PFSK-1 (cell line): ENCODE results near the gene AFF2.

Experiments
- FOXP2 ChIP-seq: optimal IDR thresholded peaks from 2 replicates; pipeline ENCODE3; 2011; ENCODE audit warnings: borderline replicate concordance, control low read depth, inconsistent platforms; ENCODE audit not compliant: insufficient read depth; ENCODE audit errors: extremely low read length, extremely low read depth
- POLR2AphosphoS5 ChIP-seq: IDR thresholded peaks from 2 replicates; pipeline ENCODE4 v1.6.1; 2012; ENCODE audit warnings: low read depth, mild to moderate bottlenecking, control low read depth, low read length, moderate library complexity
- SIN3A ChIP-seq: IDR thresholded peaks from 2 replicates; pipeline ENCODE4 v1.6.1; 2012; ENCODE audit warnings: mild to moderate bottlenecking, low read length, moderate library complexity, borderline replicate concordance; ENCODE audit not compliant: insufficient read depth
- TAF1 ChIP-seq: IDR thresholded peaks from 2 replicates; pipeline ENCODE4 v1.6.1; 2012; ENCODE audit warnings: low read length, control low read depth, borderline replicate concordance; ENCODE audit not compliant: insufficient read depth
- TF ChIP-seq, protein P1 (sequence below), 2 experiments: IDR thresholded peaks; 2 replicates each; pipeline versions ENCODE4 v1.6.1 to v1.8.0; 2011 to 2012; ENCODE audit warnings: low read depth in 2 of 2, low read length in 2 of 2, control low read depth in 1 of 2, inconsistent platforms in 1 of 2, mild to moderate bottlenecking in 1 of 2, moderate library complexity in 1 of 2; ENCODE audit not compliant: insufficient read depth in 1 of 2

DNA sequence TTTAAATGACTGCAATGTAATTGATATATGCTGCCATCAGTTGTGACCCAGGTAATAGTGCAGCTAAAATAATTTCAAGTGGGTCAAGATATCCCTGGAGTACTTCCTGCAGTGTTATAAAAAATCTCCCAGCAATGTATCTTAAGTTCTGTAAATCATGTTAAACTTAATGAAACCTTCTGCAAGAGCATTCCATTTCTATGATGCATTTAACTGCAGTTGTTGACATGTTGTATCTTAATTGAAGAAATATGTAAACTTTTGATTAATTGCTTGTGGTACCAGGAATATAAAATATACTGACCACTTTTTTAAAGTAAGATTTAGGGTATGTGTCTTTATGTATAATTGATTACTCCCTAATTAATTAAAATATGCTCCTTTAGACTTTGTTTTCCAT, 213.6 kb downstream of the AFF2 start:
- TF ChIP-seq, protein P1, sequence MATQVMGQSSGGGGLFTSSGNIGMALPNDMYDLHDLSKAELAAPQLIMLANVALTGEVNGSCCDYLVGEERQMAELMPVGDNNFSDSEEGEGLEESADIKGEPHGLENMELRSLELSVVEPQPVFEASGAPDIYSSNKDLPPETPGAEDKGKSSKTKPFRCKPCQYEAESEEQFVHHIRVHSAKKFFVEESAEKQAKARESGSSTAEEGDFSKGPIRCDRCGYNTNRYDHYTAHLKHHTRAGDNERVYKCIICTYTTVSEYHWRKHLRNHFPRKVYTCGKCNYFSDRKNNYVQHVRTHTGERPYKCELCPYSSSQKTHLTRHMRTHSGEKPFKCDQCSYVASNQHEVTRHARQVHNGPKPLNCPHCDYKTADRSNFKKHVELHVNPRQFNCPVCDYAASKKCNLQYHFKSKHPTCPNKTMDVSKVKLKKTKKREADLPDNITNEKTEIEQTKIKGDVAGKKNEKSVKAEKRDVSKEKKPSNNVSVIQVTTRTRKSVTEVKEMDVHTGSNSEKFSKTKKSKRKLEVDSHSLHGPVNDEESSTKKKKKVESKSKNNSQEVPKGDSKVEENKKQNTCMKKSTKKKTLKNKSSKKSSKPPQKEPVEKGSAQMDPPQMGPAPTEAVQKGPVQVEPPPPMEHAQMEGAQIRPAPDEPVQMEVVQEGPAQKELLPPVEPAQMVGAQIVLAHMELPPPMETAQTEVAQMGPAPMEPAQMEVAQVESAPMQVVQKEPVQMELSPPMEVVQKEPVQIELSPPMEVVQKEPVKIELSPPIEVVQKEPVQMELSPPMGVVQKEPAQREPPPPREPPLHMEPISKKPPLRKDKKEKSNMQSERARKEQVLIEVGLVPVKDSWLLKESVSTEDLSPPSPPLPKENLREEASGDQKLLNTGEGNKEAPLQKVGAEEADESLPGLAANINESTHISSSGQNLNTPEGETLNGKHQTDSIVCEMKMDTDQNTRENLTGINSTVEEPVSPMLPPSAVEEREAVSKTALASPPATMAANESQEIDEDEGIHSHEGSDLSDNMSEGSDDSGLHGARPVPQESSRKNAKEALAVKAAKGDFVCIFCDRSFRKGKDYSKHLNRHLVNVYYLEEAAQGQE (IDR thresholded peaks at IDR 0.05; ENCODE audit: insufficient read depth in 1 of 2, low read depth in 2 of 2, low read length in 2 of 2), result no peak
- no peak for TF ChIP-seq POLR2AphosphoS5
- no peak for TF ChIP-seq TAF1
- TF ChIP-seq SIN3A, result no peak
- TF ChIP-seq FOXP2, result no peak
